Activated CD4-positive, CD25-positive, alpha-beta regulatory T cell treated with anti-CD3 and anti-CD28 coated beads, Interleukin-2, amount 50 U/mL, for 16 hours (primary cell): ENCODE results near the gene PMEPA1.

Experiments used
- DNase-seq: peaks from one replicate; pipeline ENCODE4 v3.0.0-alpha.2; 2020; ENCODE audit warnings: low read depth, low spot score

Gene PMEPA1

GRCh38 chr20:57622579-57623381, 87.0 kb downstream of the PMEPA1 start:
- peak; percentile 53 for DNase-seq

DNA sequence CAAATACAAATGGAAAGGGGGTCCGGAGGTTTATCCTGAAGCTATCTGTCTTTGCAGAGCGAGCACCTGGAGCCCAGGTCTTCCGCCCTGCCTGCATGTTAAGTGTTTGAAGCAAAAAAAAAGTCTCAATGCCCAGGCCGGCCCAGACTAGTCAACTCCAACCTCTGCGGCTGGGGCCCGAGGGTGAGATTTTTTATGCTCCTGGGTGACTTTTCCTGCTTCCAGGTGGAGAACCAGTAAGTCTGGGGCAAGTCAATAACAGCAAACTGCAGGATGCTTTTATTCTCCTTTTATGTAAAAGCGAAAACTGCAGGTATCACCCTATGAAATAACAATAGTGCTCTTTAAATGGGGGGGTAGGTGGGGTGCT, 87.6 kb downstream of the PMEPA1 start:
- DNase-seq = no peak

DNA sequence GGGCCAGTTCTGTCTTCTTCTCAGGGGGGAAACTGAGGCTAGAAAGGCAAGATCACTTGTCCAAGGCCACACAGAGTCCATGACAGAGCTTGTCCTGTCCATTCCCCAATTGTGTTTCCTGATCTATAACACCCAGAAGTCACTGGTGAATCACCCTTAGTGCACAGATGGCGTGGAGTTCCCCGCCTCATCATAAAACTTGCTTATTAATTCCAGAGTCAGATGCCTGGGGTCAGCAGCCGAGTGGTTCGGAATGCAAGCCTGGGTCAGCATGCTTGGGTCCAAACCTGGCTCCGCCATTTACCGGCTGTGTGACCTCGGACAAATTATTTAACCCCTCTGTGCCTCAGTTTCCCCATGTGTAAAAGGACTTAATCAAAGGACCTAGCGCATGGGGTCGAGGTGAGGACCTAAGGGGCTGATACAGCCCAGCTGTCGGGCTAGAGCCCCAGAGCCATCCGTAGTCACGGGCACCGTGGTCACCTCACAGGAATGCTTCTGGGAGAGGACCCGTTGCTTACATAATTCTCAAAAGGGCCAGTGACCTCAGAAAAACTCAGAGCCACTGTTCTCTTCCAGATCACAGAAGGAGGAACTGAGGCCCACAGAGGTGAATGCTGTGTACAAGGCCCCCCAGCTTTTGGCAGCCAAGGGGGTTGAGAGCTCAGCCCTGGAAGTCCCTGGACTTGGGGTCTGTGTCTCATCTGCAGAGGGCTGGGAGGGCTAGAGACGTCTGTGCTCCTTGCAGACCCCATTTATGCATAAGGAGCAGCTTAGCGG, 88.2 kb downstream of the PMEPA1 start:
- DNase-seq = no peak

- DNase-seq = no peak
Observed at GRCh38 chr20:57620999-57621398, 88.8 kb downstream of the PMEPA1 start.

DNA sequence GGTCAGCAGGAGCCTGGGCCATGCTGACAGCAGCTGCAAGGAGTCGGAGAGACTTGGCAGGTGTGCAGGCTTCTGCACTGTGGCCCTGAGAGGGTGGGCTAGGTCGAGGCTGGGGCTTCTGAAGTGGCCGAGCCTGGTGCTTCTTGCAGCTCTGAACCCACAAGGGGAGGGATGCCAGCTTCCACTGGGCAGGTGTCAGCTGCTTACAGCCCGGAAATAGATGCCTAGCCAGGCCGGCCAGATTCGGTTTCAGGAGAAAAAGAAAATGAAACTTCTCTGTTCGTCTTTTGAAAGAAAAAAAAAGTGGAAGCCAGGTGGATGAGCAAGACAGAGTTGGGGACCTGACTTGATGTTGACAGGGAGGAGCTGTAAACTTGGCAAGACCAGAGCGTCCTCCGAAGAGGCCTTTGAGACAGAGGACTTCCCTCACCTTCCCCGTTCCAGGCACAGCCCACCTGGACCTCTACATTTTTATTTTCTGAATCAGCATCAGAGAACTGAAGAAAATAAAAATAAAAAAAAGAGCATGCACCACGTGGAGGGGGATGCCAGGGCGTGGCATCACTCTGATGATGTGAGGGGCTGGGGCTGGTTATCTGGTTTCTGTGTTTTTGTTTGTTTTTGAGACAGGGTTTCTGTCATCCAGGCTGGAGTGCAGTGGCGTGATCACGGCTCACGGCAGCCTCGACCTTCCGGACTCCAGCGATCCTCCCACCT, 89.4 kb downstream of the PMEPA1 start, which contains the start of gene ZBP1:
TSS of gene ZBP1 (minus strand) at position 153 of the 717 bp plus-strand sequence. CDS start at position 22, 131 bp downstream.
- DNase-seq = peak; percentile 29

DNA sequence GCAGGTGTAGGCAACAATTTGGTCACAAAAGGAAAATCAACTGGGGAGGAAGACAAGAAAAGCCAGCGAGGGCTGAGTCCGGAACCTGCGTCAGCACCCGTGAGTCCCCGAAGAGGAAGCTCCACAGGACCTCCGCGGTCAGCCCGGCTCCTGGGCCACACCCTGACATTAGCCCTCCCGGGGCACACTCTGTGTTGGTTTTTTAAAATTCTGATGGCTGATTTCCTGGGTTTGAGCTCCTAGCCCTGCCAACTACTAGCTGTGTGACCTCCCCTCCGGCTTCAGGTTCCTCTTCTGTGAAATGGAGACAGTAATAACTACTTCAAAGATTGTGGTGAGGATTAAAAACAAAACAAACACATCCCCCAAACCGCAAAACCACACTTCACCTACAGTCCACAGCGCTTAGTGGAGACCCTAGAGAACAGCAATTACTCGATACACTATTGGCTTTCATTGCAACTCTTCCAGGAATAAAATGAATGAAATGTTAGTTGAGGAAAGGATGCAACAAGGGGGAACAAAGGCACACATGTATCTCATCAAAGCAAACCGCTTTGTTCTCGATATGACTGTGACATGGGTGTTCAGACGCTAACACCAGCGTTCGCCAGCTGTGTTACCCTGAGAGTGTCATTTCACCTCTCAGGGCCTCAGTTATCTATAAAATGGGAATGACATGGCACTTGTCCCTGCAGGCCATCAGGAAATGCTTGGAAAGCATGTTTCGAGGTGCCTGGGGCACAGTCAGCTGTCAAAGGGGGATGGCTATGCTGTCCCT, 90.6 kb downstream of the PMEPA1 start:
- DNase-seq = peak; percentile 44

GRCh38 chr20:57618764-57619050, 91.1 kb downstream of the PMEPA1 start:
- no peak for DNase-seq

DNA sequence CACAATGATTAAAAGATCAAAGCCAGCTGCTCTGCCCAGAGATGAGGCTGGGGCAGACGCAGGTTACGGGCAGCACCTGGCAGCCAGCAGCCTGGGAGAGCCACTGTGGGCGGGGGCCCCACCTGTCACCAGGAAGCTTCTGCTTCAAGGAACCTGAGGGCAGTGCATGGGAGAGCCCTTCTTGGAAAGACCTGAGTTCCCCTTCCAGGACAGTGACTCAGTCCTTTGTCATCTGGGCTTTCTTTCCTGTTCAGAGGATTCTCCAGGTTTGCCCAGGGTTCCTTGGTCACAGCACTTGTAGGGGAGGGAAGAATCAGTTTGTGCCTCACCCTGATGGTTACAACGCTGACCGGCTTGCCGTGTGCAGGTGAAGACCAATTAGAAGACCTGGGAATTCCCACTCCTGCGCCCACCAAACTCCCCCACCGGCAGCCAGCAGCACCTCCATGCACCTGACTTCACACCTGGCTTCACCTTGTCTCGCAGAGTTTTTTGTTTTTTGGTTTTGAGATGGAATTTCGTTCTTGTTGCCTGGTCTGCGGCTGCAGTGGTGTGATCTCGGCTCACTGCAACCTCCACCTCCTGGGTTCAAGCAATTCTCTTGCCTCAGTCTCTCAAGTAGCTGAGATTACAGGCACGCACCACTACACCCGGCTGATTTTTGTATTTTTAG, 91.6 kb downstream of the PMEPA1 start:
- DNase-seq = no peak

- no peak for DNase-seq
Observed at GRCh38 chr20:57617079-57617795, 92.6 kb downstream of the PMEPA1 start.

- DNase-seq = no peak
Observed at GRCh38 chr20:57616143-57616951, 93.5 kb downstream of the PMEPA1 start.

- DNase-seq = no peak
Observed at GRCh38 chr20:57615445-57615811, 94.4 kb downstream of the PMEPA1 start.

DNA sequence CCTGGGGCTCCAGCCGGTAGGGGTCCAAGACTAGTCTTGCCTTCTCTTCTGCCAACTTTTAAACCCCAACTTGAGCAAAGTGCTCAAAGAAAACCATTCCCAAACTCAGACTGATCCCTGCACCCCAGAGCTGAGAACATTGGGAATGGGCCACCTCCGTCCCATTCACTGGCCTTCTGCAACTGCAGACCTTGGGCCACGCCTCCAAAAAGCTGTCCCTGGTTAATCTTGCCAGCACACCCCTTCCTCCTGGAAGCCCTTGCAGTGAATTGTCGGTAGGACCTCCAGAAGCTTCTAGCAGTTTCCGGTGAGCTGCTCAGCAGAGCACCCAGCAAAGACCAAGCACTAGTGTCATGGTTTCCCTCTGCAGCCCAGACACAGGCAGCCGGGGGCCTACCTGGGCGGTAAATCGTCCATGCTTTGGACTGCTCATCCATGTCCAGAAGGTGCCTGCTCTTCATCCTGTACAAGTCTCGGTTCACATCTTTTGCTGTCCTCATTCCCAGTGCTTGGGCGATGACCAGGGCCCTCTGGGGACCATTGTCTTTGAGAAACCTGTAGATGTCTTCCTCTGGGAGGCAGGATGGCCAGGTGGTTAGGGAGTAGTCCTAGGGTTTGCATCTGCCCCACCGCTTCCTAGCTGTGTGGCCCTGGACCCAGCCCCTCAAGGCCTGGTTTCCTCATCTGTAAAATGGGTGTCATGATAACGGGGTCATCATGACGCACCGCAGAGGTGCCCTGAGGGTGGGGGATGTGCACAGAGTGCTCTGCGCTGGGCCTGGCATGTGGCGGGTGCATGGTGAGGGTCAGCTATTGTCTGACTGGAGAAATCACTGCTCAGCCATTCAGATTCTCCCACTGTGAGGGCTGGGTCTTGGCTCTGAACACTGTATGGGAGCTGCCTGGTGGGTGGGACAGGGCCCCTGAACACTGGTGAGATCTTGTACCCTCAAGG, 95.0 kb downstream of the PMEPA1 start:
- DNase-seq = no peak

DNA sequence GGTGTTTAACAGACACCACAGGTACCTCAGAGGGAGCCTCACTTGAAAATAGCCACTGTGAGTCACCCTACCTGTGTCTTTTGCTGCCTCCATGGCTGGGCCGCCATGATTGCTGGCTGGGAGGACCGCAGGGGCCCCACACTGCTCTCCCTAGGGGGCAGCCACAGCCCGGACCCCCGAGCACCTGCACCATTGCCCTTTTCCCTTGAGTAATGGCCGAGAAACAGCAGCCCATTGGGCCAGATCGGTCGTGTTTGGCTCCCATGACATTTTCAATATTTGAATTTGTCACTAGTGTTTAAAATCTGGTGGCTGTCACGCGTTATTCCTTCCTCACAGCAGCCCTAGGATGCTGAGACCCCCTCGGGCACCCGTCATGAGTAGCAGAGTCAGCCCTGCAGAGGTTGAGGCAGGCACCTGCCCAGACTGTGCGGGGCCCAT, 96.3 kb downstream of the PMEPA1 start:
- no peak for DNase-seq

- DNase-seq = no peak
Observed at GRCh38 chr20:57612916-57613315, 96.9 kb downstream of the PMEPA1 start.

DNA sequence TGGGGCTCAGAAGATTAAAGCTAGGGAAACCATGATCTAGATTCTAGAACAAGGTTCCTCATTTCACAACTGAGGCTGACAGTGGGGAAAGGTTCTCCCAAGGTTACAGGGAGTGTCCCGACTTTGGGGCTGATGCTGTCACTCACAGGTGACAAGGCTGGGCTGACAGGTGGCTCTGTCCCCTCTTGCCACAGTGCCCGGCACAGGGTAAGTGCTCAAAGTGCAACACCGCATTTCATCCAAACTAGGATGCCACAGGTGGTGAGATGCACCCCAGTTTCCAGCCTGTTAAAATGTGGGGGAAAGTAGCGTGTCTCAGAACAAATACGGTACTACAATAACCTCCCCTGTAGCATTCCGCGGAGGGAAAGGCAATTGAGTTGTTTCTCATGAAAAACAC, 97.4 kb downstream of the PMEPA1 start:
- DNase-seq = no peak

GRCh38 chr20:57611586-57612311, 98.1 kb downstream of the PMEPA1 start:
- no peak for DNase-seq

DNA sequence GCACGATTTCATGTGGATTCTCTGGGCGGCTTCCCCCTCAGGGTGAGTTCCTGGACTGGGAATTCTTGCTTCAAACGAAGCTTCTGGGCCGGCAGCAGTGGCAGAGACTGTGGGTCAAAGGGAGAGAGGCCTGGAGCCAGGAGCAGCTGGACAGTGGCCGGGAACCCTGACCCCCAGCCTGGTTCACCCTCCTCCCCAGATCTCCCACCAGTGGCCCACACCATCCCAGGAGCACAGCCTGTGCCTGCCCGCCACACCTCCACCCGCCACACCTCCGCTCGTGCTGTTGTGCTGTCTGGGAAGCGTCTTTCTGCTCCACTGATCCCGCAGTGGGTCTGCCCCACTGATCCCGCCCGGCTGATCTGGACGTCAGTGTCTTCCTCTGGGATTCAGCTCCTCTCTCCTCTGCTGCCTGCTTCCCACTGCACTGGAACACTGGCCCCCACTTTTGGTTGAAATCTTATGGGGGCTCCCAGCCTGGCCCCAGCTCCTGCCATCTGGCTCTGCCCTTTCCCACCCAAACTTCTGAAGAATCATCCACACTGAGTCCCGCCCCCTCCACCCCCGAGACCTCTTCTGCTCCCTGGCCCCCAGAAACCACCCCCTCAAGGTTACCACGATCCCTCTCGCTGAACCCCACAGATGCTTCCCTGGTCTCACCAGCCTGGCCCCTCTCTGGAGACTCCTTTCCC, 99.4 kb downstream of the PMEPA1 start:
- no peak for DNase-seq
